PC-3 (cell line): Measurements from ENCODE around the gene ALOX15B. TPM values are rescaled to one million over a fixed set of nuclear protein-coding genes. Genes with fewer than 3 reads are reported as not detected.
A peak's percentile ranks its signal among the peaks of the same experiment; 100 is the strongest.

Experiments
- ATAC-seq: fragments of 200-7000 bp; cut with Tn5 transposase; 2 replicates; pipeline ENCODE4 v1.9.1; 2020; ENCODE audit warnings: mild to moderate bottlenecking, moderate library complexity
- BruUV-seq: library from RNA; stranded (reverse); fragments of 400-500 nt; replicated peaks from 2 replicates; lab custom pipeline; 2021; lab: Mats Ljungman, UMichigan
- CTCF ChIA-PET: fragments of 300-600 bp; sonication (Branson Sonifier 250); formaldehyde crosslinking; loops from one replicate; lab custom pipeline; 2022; ENCODE audit warnings: antibody characterized with exemption; lab: Charles Lee
- POLR2A ChIA-PET: fragments of 300-600 bp; sonication (Branson Sonifier 250); formaldehyde crosslinking; loops from one replicate; lab custom pipeline; 2022; ENCODE audit warnings: antibody characterized with exemption; ENCODE audit not compliant: unreplicated experiment; lab: Charles Lee
- DNase-seq: peaks from one replicate; pipeline ENCODE4 v3.0.0-alpha.2; 2015
- H2AFZ ChIP-seq: fragments of 300-600 bp; sonication (generic); 2 replicates; pipeline ENCODE4 v1.6.0; 2016; ENCODE audit warnings: antibody characterized with exemption, low read length
- H3F3A ChIP-seq: fragments of 300-600 bp; sonication (generic); one replicate; pipeline ENCODE4 v1.6.0; 2017; ENCODE audit warnings: antibody characterized with exemption, low read length, control low read depth, mild to moderate bottlenecking; ENCODE audit not compliant: unreplicated experiment
- H3K27ac ChIP-seq: fragments of 300-600 bp; sonication (generic); 2 replicates; pipeline ENCODE4 v1.5.1; 2016; ENCODE audit warnings: mild to moderate bottlenecking, low read length
- H3K27me3 ChIP-seq: fragments of 300-600 bp; sonication (generic); 2 replicates; pipeline ENCODE4 v1.6.1; 2016; ENCODE audit warnings: low read length, mixed read lengths
- H3K36me3 ChIP-seq: fragments of 300-600 bp; sonication (generic); 2 replicates; pipeline ENCODE4 v1.6.1; 2016; ENCODE audit warnings: low read depth, mixed run types, low read length, mixed read lengths
- H3K4me1 ChIP-seq: fragments of 300-600 bp; sonication (generic); 2 replicates; pipeline ENCODE4 v1.5.1; 2016; ENCODE audit warnings: low read length; ENCODE audit not compliant: insufficient read depth
- H3K4me2 ChIP-seq: fragments of 300-600 bp; sonication (generic); 2 replicates; pipeline ENCODE4 v1.6.0; 2016; ENCODE audit warnings: low read length
- H3K4me3 ChIP-seq: fragments of 300-600 bp; sonication (generic); 2 replicates; pipeline ENCODE4 v1.5.1; 2016; ENCODE audit warnings: mild to moderate bottlenecking, low read length, mixed read lengths
- H3K79me2 ChIP-seq: fragments of 300-600 bp; sonication (generic); 2 replicates; pipeline ENCODE4 v1.6.1; 2017; ENCODE audit warnings: low read length, mixed read lengths
- H3K9ac ChIP-seq: fragments of 300-600 bp; sonication (generic); 2 replicates; pipeline ENCODE4 v1.6.0; 2016; ENCODE audit warnings: mild to moderate bottlenecking, low read length
- H3K9me2 ChIP-seq: fragments of 300-600 bp; sonication (generic); replicated peaks from 2 replicates; pipeline ENCODE4 v1.6.1; 2016; ENCODE audit warnings: mixed run types, low read length, mixed read lengths
- H3K9me3 ChIP-seq: fragments of 300-600 bp; sonication (generic); 2 replicates; pipeline ENCODE4 v1.6.1; 2016; ENCODE audit warnings: low read length, mixed read lengths
- H4K20me1 ChIP-seq: fragments of 300-600 bp; sonication (generic); 2 replicates; pipeline ENCODE4 v1.6.1; 2016; ENCODE audit warnings: low read length, mixed read lengths
- EZH2 ChIP-seq: fragments of 300-600 bp; sonication (generic); IDR thresholded peaks from one replicate; pipeline ENCODE4 v1.6.1; 2017; ENCODE audit warnings: antibody characterized with exemption, mild to moderate bottlenecking, low read length; ENCODE audit not compliant: unreplicated experiment
- EZH2phosphoT487 ChIP-seq: fragments of 300-600 bp; sonication (generic); IDR thresholded peaks from 2 replicates; pipeline ENCODE4 v1.6.1; 2018; ENCODE audit warnings: mild to moderate bottlenecking, antibody characterized with exemption, low read length, borderline replicate concordance
- intact Hi-C: fragments of 100-400 bp; cut with micrococcal nuclease; formaldehyde crosslinking; loops from 2 replicates; pipeline ENCODE4 v1.9.0; 2023
- total RNA-seq: library from RNA; depleted of rRNA; stranded (reverse); fragments of >200 nt; gene quantifications from 2 replicates; pipeline ENCODE4 v1.2.3, GENCODE V29; 2014
- TF ChIP-seq, protein P1 (sequence below): fragments of 300-600 bp; sonication (generic); conservative IDR thresholded peaks from 2 replicates; pipeline ENCODE4 v1.5.1; 2017; ENCODE audit warnings: antibody characterized with exemption, low read depth, mild to moderate bottlenecking, low read length

The ALOX15B gene
- total RNA-seq, 1 experiment from 2014 or later: not detected

DNA sequence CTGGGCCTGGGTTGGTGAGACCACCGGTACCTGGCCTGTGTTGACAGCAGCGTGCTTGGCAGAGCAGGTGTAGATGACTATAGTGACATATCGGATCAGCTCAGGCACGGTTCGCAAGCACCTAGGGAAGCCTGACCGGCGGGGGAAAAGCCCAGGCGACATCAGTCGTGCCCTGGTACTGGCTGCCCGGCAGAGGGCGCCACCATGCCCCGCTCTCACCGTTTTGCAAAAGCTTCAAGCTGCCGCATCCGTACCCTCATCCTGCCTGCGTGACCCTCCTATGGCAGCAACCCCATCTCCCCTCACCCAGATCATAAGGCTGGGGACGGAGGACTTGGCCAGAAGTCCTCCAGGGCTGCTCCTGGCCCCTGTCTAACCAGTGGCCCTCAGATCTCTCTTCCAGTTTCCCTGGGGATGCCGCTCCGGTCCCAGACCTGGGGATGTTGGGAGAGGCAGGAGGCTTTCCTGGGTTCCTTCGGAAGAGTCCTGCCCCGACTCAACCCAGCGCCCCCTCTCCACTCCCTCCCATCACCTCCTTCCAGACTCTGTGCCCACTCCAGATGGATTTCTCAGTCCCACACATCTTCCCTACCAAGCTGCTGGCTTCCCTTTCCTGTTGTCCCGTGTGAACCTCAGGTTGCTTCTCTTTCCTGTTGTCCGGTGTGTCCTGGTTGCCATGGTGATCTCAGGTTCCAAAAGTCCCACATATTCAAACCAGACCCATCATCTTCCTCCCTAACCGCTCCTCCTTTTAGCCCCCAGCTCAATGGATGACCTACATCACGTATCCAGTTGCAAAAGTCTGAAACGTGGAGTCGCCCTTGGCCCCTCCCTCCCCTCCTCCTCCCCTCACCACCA lies 35.0 kb downstream of the ALOX15B start:
- POLR2A ChIA-PET: no interaction called here
- Histone ChIP-seq H3F3A (no peaks in the 10 kb centered on the region), H3K79me2 (no peaks in the 10 kb centered on the region), H3K9me3 (no peaks in the 10 kb centered on the region), H3K27me3 (peaks cover 30% of the 10 kb centered on the region), H3K36me3 (no peaks in the 10 kb centered on the region), H3K4me2 (peak overlapping the region; percentile 79), H3K9me2 (no peaks in the 10 kb centered on the region), H3K9ac (no peak overlapping the region), H3K27ac (no peak overlapping the region), H4K20me1 (no peaks in the 10 kb centered on the region), H2AFZ (0 out of 2 replicates have a peak overlapping the region, but pooled peaks have one; percentile 63), H3K4me3 (peak overlapping the region; percentile 57), H3K4me1 (peaks cover 4% of the 10 kb centered on the region; the same call in 1 of the 2 replicates)
- peak; percentile 84 for ATAC-seq
- peak; percentile 60 for DNase-seq
- BruUV-seq: no TSS peak
- no peak for TF ChIP-seq EZH2
- TF ChIP-seq, protein P1, sequence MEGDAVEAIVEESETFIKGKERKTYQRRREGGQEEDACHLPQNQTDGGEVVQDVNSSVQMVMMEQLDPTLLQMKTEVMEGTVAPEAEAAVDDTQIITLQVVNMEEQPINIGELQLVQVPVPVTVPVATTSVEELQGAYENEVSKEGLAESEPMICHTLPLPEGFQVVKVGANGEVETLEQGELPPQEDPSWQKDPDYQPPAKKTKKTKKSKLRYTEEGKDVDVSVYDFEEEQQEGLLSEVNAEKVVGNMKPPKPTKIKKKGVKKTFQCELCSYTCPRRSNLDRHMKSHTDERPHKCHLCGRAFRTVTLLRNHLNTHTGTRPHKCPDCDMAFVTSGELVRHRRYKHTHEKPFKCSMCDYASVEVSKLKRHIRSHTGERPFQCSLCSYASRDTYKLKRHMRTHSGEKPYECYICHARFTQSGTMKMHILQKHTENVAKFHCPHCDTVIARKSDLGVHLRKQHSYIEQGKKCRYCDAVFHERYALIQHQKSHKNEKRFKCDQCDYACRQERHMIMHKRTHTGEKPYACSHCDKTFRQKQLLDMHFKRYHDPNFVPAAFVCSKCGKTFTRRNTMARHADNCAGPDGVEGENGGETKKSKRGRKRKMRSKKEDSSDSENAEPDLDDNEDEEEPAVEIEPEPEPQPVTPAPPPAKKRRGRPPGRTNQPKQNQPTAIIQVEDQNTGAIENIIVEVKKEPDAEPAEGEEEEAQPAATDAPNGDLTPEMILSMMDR: peak; percentile 82
- CTCF ChIA-PET: interaction anchor here (0.5 to 2.0 kb wide), 7 partner anchors 11 to 264 kb away, joined by 3 to 12 read pairs (median 4); partner anchors contain the start of gene HES7
- intact Hi-C loops: no loop called here

- Histone ChIP-seq H2AFZ (no peak overlapping the region), H3K9ac (no peak overlapping the region), H3K27me3 (peaks cover 30% of the 10 kb centered on the region), H3K27ac (no peak overlapping the region), H3F3A (no peaks in the 10 kb centered on the region), H3K4me2 (no peak overlapping the region), H3K79me2 (no peaks in the 10 kb centered on the region), H3K9me2 (no peaks in the 10 kb centered on the region), H3K4me1 (peaks cover 4% of the 10 kb centered on the region; the same call in 1 of the 2 replicates), H3K9me3 (no peaks in the 10 kb centered on the region), H3K36me3 (no peaks in the 10 kb centered on the region), H4K20me1 (no peaks in the 10 kb centered on the region), H3K4me3 (no peak overlapping the region)
- no TSS peak for BruUV-seq
- CTCF ChIA-PET: interaction anchor here (0.7 to 2.0 kb wide), 4 partner anchors 12 to 264 kb away, joined by 4 to 12 read pairs (median 7); no protein-coding TSS in a partner anchor
- TF ChIP-seq EZH2phosphoT487 (no peak), EZH2 (no peak)
- TF ChIP-seq, protein P1: no peak
- intact Hi-C loops: no loop called here
- DNase-seq: no peak
- ATAC-seq: no peak
- POLR2A ChIA-PET: no interaction called here
Observed at GRCh38 chr17:8074554-8074953, 35.7 kb downstream of the ALOX15B start.

DNA sequence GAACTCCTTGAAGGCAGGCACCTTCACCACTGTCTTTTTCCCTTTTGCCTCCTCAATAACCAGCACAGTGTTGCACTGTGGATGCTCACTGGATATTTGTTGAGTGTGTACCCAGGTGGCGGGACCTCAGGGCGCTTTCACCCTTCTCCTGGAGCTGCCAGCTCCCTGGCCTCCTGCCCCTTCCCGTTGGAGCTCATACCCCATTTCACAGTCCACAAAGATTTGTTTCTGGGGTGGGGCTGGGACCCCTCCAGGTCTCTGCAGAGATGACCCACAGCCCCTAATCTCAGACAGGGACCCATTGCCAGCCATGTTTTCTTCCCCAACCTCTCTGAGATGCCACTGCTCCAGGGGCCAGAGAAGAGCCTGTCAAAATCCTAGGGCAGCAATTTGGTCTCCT lies 36.2 kb downstream of the ALOX15B start:
- intact Hi-C loops: no loop called here

More for the DNA sequence above, 36.2 kb downstream of the ALOX15B start:
- H3F3A ChIP-seq: no peaks in the 10 kb centered on the region
- H4K20me1 ChIP-seq: no peaks in the 10 kb centered on the region
- no peak overlapping the region for H3K4me2 ChIP-seq
- no peaks in the 10 kb centered on the region for H3K9me3 ChIP-seq
- no peaks in the 10 kb centered on the region for H3K9me2 ChIP-seq
- H3K79me2 ChIP-seq: no peaks in the 10 kb centered on the region
- no peak for DNase-seq
- no peak for ATAC-seq
- peaks cover 30% of the 10 kb centered on the region for H3K27me3 ChIP-seq
- POLR2A ChIA-PET: no interaction called here
- no peak overlapping the region for H2AFZ ChIP-seq
- H3K9ac ChIP-seq: no peak overlapping the region
- H3K4me1 ChIP-seq: peaks cover 5% of the 10 kb centered on the region; the same call in 1 of the 2 replicates
- H3K36me3 ChIP-seq: no peaks in the 10 kb centered on the region
- CTCF ChIA-PET: interaction anchor here (1.9 to 2.0 kb wide), 2 partner anchors 12 to 15 kb away, joined by 4 to 12 read pairs; no protein-coding TSS in a partner anchor
- no peak overlapping the region for H3K4me3 ChIP-seq
- BruUV-seq: no TSS peak
- no peak for TF ChIP-seq EZH2
- TF ChIP-seq EZH2phosphoT487: no peak
- TF ChIP-seq, protein P1: no peak
- H3K27ac ChIP-seq: no peak overlapping the region
